GM23338 (cell line): ENCODE data around the gene TRIO.

Experiments
- EZH2phosphoT487 ChIP-seq: fragments of 200-600 bp; sonication (generic); IDR thresholded peaks from one replicate; pipeline ENCODE4 v1.8.1; 2018; ENCODE audit warnings: antibody characterized with exemption; ENCODE audit not compliant: unreplicated experiment
- POLR2AphosphoS5 ChIP-seq: IDR thresholded peaks from 2 replicates; pipeline ENCODE4 v1.6.1; 2016; ENCODE audit warnings: antibody characterized with exemption, low read depth
- TF ChIP-seq, protein P1 (sequence below), 2 experiments: fragments of 200-600 bp in 1 of 2; sonication (generic) in 1 of 2; conservative IDR thresholded peaks; 2 replicates each; pipeline versions ENCODE4 v1.5.1 to v1.6.1; 2016 to 2017; ENCODE audit warnings: antibody characterized with exemption in 2 of 2, low read depth in 2 of 2, mild to moderate bottlenecking in 2 of 2, moderate library complexity in 1 of 2

DNA sequence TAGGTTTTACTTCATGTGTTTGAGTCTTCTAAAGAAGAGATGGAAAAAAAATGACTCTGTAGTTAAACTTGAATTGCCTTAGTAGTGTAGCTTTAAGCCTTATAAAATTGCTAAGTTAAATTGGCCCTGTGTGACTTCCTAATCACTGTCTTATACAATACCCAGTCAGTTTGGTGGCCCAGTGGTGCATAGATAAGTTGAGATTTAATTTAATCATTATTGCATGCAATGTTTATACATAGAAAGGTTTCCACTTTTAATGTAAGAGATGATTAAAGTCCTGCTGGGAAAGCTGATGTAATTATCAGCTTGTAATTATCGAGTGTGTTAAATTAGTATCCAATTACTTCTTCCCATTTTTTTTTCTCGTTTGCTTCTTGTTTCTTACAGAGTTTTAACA is 187.1 kb downstream of the TRIO start:
- TF ChIP-seq, protein P1, sequence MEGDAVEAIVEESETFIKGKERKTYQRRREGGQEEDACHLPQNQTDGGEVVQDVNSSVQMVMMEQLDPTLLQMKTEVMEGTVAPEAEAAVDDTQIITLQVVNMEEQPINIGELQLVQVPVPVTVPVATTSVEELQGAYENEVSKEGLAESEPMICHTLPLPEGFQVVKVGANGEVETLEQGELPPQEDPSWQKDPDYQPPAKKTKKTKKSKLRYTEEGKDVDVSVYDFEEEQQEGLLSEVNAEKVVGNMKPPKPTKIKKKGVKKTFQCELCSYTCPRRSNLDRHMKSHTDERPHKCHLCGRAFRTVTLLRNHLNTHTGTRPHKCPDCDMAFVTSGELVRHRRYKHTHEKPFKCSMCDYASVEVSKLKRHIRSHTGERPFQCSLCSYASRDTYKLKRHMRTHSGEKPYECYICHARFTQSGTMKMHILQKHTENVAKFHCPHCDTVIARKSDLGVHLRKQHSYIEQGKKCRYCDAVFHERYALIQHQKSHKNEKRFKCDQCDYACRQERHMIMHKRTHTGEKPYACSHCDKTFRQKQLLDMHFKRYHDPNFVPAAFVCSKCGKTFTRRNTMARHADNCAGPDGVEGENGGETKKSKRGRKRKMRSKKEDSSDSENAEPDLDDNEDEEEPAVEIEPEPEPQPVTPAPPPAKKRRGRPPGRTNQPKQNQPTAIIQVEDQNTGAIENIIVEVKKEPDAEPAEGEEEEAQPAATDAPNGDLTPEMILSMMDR (conservative IDR thresholded peaks at IDR 0.05; ENCODE audit: low read depth in 2 of 2): no peak
- TF ChIP-seq EZH2phosphoT487: no peak
- TF ChIP-seq POLR2AphosphoS5: no peak
